ENCODE data around the gene MGMT.

MGMT gene

GRCh38 chr10:129459762-129460539 is 7.1 kb upstream of the MGMT start:
- DNase-seq: no peak

GRCh38 chr10:129462257-129462795 is 4.7 kb upstream of the MGMT start:
- DNase-seq: no peak

- no peak for DNase-seq
These were observed 2.8 kb upstream of the MGMT start for GRCh38 chr10:129464251-129464650.

- no peak for DNase-seq
These were observed 992 bp upstream of the MGMT start for GRCh38 chr10:129465796-129466702.

- no peak for DNase-seq
These were observed 471 bp downstream of the MGMT start for GRCh38 chr10:129467359-129468064.

GRCh38 chr10:129468187-129468586 is 1.1 kb downstream of the MGMT start:
- DNase-seq: no peak

- DNase-seq: no peak
These were observed 3.2 kb downstream of the MGMT start for GRCh38 chr10:129470103-129470851.

GRCh38 chr10:129471447-129472175 is 4.6 kb downstream of the MGMT start:
- no peak for DNase-seq

GRCh38 chr10:129472696-129473555 is 5.9 kb downstream of the MGMT start:
- DNase-seq: no peak

- no peak for DNase-seq
These were observed 7.6 kb downstream of the MGMT start for GRCh38 chr10:129474642-129475041.

- DNase-seq: no peak
These were observed 9.4 kb downstream of the MGMT start for GRCh38 chr10:129476431-129476830.

GRCh38 chr10:129477051-129477450 is 10.0 kb downstream of the MGMT start:
- DNase-seq: no peak

- DNase-seq: no peak
These were observed 14.6 kb downstream of the MGMT start for GRCh38 chr10:129481641-129482040.

GRCh38 chr10:129483430-129484010 is 16.5 kb downstream of the MGMT start:
- DNase-seq: no peak

- no peak for DNase-seq
These were observed 19.8 kb downstream of the MGMT start for GRCh38 chr10:129486805-129487204.

GRCh38 chr10:129491123-129491734 is 24.2 kb downstream of the MGMT start:
- no peak for DNase-seq

GRCh38 chr10:129494176-129494575 is 27.1 kb downstream of the MGMT start:
- no peak for DNase-seq

- DNase-seq: no peak
These were observed 27.7 kb downstream of the MGMT start for GRCh38 chr10:129494740-129495139.

GRCh38 chr10:129495256-129495655 is 28.2 kb downstream of the MGMT start:
- DNase-seq: no peak

- no peak for DNase-seq
These were observed 28.7 kb downstream of the MGMT start for GRCh38 chr10:129495698-129496097.
